ENCODE data around the gene NPEPPS. TPM values are rescaled to one million over a fixed set of nuclear protein-coding genes. Genes with fewer than 3 reads are reported as not detected.
A peak's percentile ranks its signal among the peaks of the same experiment; 100 is the strongest.

Gene NPEPPS
- total and polyA plus RNA-seq, 7 donors: 42.8 to 164 (median 89.2) TPM

DNA sequence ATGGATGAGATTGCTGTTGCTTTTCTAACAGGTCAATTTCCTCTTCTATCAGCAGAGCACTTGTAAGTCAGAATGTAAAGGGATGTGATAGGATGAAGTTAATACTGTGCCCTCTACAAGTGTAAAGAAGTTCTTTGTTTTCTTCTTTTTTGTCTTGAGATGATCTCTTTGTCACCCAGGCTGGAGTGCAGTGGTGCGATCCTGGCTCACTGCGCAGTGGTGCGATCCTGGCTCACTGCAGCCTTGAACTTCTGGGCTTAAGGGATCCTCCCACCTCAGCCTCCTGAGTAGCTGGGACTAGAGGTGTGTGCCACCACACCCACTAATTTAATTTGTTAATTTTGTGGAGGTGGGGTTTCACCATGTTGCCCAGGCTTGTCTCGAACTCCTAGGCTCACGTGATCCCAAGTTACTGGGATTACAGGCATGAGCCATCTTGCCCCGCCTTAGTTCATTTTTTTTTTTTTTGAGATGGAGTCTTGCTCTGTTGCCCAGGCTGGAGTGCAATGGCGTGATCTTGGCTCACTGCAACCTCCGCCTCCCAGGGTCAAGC, 97.2 kb downstream of the NPEPPS start:
- intact Hi-C loops (cut with DNase I): no loop called here
- 93 to 96% methylated on average over 8 of the region's 8 CpGs for WGBS, 2 donors
- no peak overlapping the region for H3K4me3 ChIP-seq
- no peaks in the 10 kb centered on the region for H3K27me3 ChIP-seq
- peaks cover 0 to 21% (median 14%) of the 10 kb centered on the region in 4 donors for H3K4me1 ChIP-seq
- peaks cover 0 to 21% (median 1%) of the 10 kb centered on the region in 4 donors for H3K36me3 ChIP-seq
- DNase-seq: no peak
- H3K9me3 ChIP-seq: no peaks in the 10 kb centered on the region
- TF ChIP-seq EP300 (IDR thresholded peaks at IDR 0.05) (no peak), POLR2A (IDR thresholded peaks at IDR 0.05) (no peak), POLR2AphosphoS5 (IDR thresholded peaks at IDR 0.05) (no peak)
- TF ChIP-seq, protein P1, sequence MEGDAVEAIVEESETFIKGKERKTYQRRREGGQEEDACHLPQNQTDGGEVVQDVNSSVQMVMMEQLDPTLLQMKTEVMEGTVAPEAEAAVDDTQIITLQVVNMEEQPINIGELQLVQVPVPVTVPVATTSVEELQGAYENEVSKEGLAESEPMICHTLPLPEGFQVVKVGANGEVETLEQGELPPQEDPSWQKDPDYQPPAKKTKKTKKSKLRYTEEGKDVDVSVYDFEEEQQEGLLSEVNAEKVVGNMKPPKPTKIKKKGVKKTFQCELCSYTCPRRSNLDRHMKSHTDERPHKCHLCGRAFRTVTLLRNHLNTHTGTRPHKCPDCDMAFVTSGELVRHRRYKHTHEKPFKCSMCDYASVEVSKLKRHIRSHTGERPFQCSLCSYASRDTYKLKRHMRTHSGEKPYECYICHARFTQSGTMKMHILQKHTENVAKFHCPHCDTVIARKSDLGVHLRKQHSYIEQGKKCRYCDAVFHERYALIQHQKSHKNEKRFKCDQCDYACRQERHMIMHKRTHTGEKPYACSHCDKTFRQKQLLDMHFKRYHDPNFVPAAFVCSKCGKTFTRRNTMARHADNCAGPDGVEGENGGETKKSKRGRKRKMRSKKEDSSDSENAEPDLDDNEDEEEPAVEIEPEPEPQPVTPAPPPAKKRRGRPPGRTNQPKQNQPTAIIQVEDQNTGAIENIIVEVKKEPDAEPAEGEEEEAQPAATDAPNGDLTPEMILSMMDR (IDR thresholded peaks at IDR 0.05): no peak
- no peak overlapping the region for H3K27ac ChIP-seq

DNA sequence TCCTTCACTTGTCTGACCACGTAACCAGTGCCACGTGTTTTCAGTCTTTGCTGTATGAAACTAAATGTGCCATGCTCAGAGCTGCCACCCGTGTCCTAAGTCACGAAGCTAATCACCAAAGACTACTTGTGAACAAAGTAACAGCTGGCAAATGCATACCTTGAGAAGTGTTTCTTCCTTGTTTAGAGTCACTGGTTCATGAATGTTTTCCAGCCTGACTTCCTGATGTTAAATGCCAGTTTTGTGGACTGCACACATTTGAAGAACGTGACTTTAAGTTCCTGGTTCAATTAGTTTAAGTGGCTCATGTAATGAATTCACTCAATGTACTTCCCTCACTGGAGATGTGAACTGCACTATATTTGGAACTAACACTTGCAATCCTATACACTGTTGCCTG, 98.9 kb downstream of the NPEPPS start:
- H3K27me3 ChIP-seq: no peaks in the 10 kb centered on the region
- DNase-seq: no peak
- no peaks in the 10 kb centered on the region for H3K9me3 ChIP-seq
- WGBS, 2 donors: 47 to 77% methylated on average over 5 of the region's 5 CpGs
- H3K4me1 ChIP-seq: peaks cover 0 to 17% (median 14%) of the 10 kb centered on the region in 4 donors
- H3K4me3 ChIP-seq: no peak overlapping the region
- no peak overlapping the region for H3K27ac ChIP-seq
- intact Hi-C loops (cut with DNase I): no loop called here
- TF ChIP-seq, protein P1 (IDR thresholded peaks at IDR 0.05): no peak
- TF ChIP-seq EP300 (IDR thresholded peaks at IDR 0.05) (no peak), POLR2A (IDR thresholded peaks at IDR 0.05) (no peak), POLR2AphosphoS5 (IDR thresholded peaks at IDR 0.05) (no peak)
- H3K36me3 ChIP-seq: peaks cover 0 to 6% (median 0%) of the 10 kb centered on the region in 4 donors

DNA sequence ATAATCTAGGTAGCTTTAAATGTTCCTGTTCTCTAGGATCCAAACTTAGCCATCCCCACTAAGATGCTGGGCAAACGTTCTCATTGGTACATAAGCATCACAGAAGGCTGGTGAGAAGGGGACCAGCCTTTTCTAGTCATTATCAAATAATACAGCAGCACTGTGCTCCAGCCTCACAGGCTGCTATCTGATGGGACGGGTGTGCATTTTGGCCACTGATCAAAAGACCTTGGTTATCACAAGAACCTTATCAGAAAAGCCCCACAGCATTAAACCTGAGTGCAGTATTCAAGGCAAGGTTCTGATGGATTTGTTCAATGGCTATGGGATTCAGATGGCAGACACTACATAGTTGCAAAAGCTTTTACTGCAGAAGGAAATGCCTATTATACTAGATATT, 99.7 kb downstream of the NPEPPS start:
- no peaks in the 10 kb centered on the region for H3K27me3 ChIP-seq
- 62 to 80% methylated on average over 2 of the region's 2 CpGs for WGBS, 2 donors
- DNase-seq: no peak
- no peaks in the 10 kb centered on the region for H3K9me3 ChIP-seq
- no peak overlapping the region for H3K27ac ChIP-seq
- H3K4me3 ChIP-seq: no peak overlapping the region
- H3K4me1 ChIP-seq: peaks cover 0 to 15% (median 11%) of the 10 kb centered on the region in 4 donors
- TF ChIP-seq, protein P1 (IDR thresholded peaks at IDR 0.05): no peak
- no peak for TF ChIP-seq POLR2AphosphoS5 (IDR thresholded peaks at IDR 0.05)
- no peak for TF ChIP-seq EP300 (IDR thresholded peaks at IDR 0.05)
- no peak for TF ChIP-seq POLR2A (IDR thresholded peaks at IDR 0.05)
- H3K36me3 ChIP-seq: no peaks in the 10 kb centered on the region
- intact Hi-C loops (cut with DNase I): no loop called here

DNA sequence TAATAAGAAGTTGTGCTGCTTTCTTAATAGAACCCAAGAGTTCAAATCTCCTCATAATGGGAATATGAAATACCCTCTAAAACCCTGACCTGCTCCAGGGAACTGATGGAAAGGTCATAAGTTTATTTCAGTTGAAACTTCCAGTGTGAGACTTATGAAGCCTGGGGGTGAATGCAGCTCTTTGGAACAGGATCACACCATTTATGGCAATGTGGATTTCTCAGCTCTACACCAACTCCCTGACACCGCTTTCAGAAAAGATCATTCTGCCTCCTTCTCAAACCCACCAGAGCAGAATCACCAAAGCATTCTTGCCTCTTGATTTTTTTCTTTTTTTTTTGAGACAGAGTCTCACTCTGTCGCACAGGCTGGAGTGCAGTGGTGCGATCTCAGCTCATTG, 102.1 kb downstream of the NPEPPS start:
- 95 to 96% methylated on average over 3 of the region's 3 CpGs for WGBS, 2 donors
- Histone ChIP-seq H3K36me3 (peaks cover 0 to 14% (median 0%) of the 10 kb centered on the region in 4 donors), H3K4me3 (no peak overlapping the region), H3K27me3 (no peaks in the 10 kb centered on the region), H3K4me1 (no peaks in the 10 kb centered on the region), H3K9me3 (no peaks in the 10 kb centered on the region), H3K27ac (peak overlapping the region in 1 of 4 donors; percentile 14)
- no peak for TF ChIP-seq POLR2AphosphoS5 (IDR thresholded peaks at IDR 0.05)
- TF ChIP-seq, protein P1 (IDR thresholded peaks at IDR 0.05): no peak
- TF ChIP-seq POLR2A (IDR thresholded peaks at IDR 0.05): no peak
- no peak for TF ChIP-seq EP300 (IDR thresholded peaks at IDR 0.05)
- intact Hi-C loops (cut with DNase I): no loop called here
- DNase-seq: no peak

DNA sequence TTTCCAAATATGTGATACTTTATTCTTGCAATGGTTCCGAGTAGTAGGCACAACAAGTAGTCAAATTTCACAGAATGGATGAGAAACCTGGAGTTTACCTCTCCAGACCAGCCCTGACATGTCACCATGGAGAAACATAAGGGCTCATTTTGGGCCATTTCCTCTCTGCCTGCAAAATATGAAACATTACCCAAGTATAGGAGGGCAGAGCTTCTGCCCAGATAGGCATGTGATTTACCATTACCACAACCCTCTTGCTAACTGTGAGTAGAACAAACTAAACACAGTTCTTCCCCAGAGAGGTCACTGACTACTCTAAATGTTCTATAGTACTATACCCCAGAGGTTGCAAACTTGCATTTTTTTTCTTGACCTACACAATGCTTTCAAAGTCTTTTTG, 103.1 kb downstream of the NPEPPS start:
- DNase-seq: no peak
- Histone ChIP-seq H3K27ac (no peak overlapping the region), H3K36me3 (peaks cover 0 to 14% (median 0%) of the 10 kb centered on the region in 4 donors), H3K4me1 (no peaks in the 10 kb centered on the region), H3K27me3 (no peaks in the 10 kb centered on the region), H3K9me3 (no peaks in the 10 kb centered on the region), H3K4me3 (no peak overlapping the region)
- TF ChIP-seq EP300 (IDR thresholded peaks at IDR 0.05): no peak
- no peak for TF ChIP-seq POLR2A (IDR thresholded peaks at IDR 0.05)
- TF ChIP-seq POLR2AphosphoS5 (IDR thresholded peaks at IDR 0.05): no peak
- TF ChIP-seq, protein P1 (IDR thresholded peaks at IDR 0.05): no peak
- intact Hi-C loops (cut with DNase I): no loop called here
- WGBS, 2 donors: 95 to 99% methylated on average over 1 of the region's 1 CpG
